ENCODE measurements around the gene MUC22. TPM values are rescaled to one million over a fixed set of nuclear protein-coding genes. Genes with fewer than 3 reads are reported as not detected.
"Not testable (repeated sequence)": the region's sequence is repeated elsewhere in the genome, so short reads cannot be mapped to it uniquely, and the experiment has no call there.

MUC22 gene
- total RNA-seq, 1 donor: not detected

GRCh38 chr6:31008165-31008564 is 2.1 kb upstream of the MUC22 start:
- Histone ChIP-seq H3K9me3 (ENCODE audit: low read depth, low read length) (no peaks in the 10 kb centered on the region), H3K27ac (ENCODE audit: low read depth, low read length) (no peak overlapping the region), H4K20me1 (ENCODE audit: insufficient read depth, low read length) (no peaks in the 10 kb centered on the region), H2AFZ (ENCODE audit: low read length) (peak overlapping the region; percentile 0), H3K27me3 (ENCODE audit: insufficient read depth, low read length) (no peaks in the 10 kb centered on the region), H3K4me3 (ENCODE audit: insufficient read depth, low read length) (no peak overlapping the region), H3K36me3 (ENCODE audit: insufficient read depth, low read length) (no peaks in the 10 kb centered on the region), H3K79me2 (ENCODE audit: insufficient read depth, low read length) (no peaks in the 10 kb centered on the region), H3K4me1 (ENCODE audit: insufficient read depth, low read length) (peaks cover 22% of the 10 kb centered on the region), H3K4me2 (ENCODE audit: insufficient read depth, low read length) (peak overlapping the region; percentile 46)
- no peak for DNase-seq (ENCODE audit: insufficient read length, low spot score, missing footprints)
- no peak for TF ChIP-seq CTCF (IDR thresholded peaks at IDR 0.05; ENCODE audit: extremely low read depth, low read depth, low read length)

GRCh38 chr6:31009731-31010130 is 543 bp upstream of the MUC22 start:
- Histone ChIP-seq H3K36me3 (ENCODE audit: insufficient read depth, low read length) (no peaks in the 10 kb centered on the region), H3K4me2 (ENCODE audit: insufficient read depth, low read length) (no peak overlapping the region), H3K27me3 (ENCODE audit: insufficient read depth, low read length) (no peaks in the 10 kb centered on the region), H3K79me2 (ENCODE audit: insufficient read depth, low read length) (no peaks in the 10 kb centered on the region), H3K9me3 (ENCODE audit: low read depth, low read length) (no peaks in the 10 kb centered on the region), H4K20me1 (ENCODE audit: insufficient read depth, low read length) (no peaks in the 10 kb centered on the region), H3K4me3 (ENCODE audit: insufficient read depth, low read length) (no peak overlapping the region), H2AFZ (ENCODE audit: low read length) (no peak overlapping the region), H3K4me1 (ENCODE audit: insufficient read depth, low read length) (peaks cover 22% of the 10 kb centered on the region), H3K27ac (ENCODE audit: low read depth, low read length) (no peak overlapping the region)
- no peak for DNase-seq (ENCODE audit: insufficient read length, low spot score, missing footprints)
- TF ChIP-seq CTCF (IDR thresholded peaks at IDR 0.05; ENCODE audit: extremely low read depth, low read depth, low read length): no peak

- Histone ChIP-seq H3K4me2 (ENCODE audit: insufficient read depth, low read length) (no peak overlapping the region), H3K27me3 (ENCODE audit: insufficient read depth, low read length) (peaks cover 3% of the 10 kb centered on the region), H3K4me1 (ENCODE audit: insufficient read depth, low read length) (peaks cover 22% of the 10 kb centered on the region), H2AFZ (ENCODE audit: low read length) (no peak overlapping the region), H3K27ac (ENCODE audit: low read depth, low read length) (no peak overlapping the region), H3K4me3 (ENCODE audit: insufficient read depth, low read length) (no peak overlapping the region), H4K20me1 (ENCODE audit: insufficient read depth, low read length) (no peaks in the 10 kb centered on the region), H3K36me3 (ENCODE audit: insufficient read depth, low read length) (no peaks in the 10 kb centered on the region), H3K79me2 (ENCODE audit: insufficient read depth, low read length) (no peaks in the 10 kb centered on the region), H3K9me3 (ENCODE audit: low read depth, low read length) (no peaks in the 10 kb centered on the region)
- no peak for TF ChIP-seq CTCF (IDR thresholded peaks at IDR 0.05; ENCODE audit: extremely low read depth, low read depth, low read length)
- DNase-seq (ENCODE audit: insufficient read length, low spot score, missing footprints): no peak
Measured at GRCh38 chr6:31011153-31011552, 879 bp downstream of the MUC22 start.

- Histone ChIP-seq H4K20me1 (ENCODE audit: insufficient read depth, low read length) (no peaks in the 10 kb centered on the region), H3K36me3 (ENCODE audit: insufficient read depth, low read length) (no peaks in the 10 kb centered on the region), H3K27me3 (ENCODE audit: insufficient read depth, low read length) (peaks cover 5% of the 10 kb centered on the region), H3K27ac (ENCODE audit: low read depth, low read length) (no peak overlapping the region), H3K79me2 (ENCODE audit: insufficient read depth, low read length) (no peaks in the 10 kb centered on the region), H3K9me3 (ENCODE audit: low read depth, low read length) (no peaks in the 10 kb centered on the region), H3K4me2 (ENCODE audit: insufficient read depth, low read length) (no peak overlapping the region), H2AFZ (ENCODE audit: low read length) (no peak overlapping the region), H3K4me1 (ENCODE audit: insufficient read depth, low read length) (no peaks in the 10 kb centered on the region), H3K4me3 (ENCODE audit: insufficient read depth, low read length) (no peak overlapping the region)
- no peak for TF ChIP-seq CTCF (IDR thresholded peaks at IDR 0.05; ENCODE audit: extremely low read depth, low read depth, low read length)
- DNase-seq (ENCODE audit: insufficient read length, low spot score, missing footprints): no peak
Measured at GRCh38 chr6:31016659-31017299, 6.5 kb downstream of the MUC22 start.

GRCh38 chr6:31017436-31017835 is 7.2 kb downstream of the MUC22 start:
- H3K9me3 ChIP-seq (ENCODE audit: low read depth, low read length); H2AFZ ChIP-seq (ENCODE audit: low read length); H3K79me2 ChIP-seq (ENCODE audit: insufficient read depth, low read length); H3K36me3 ChIP-seq (ENCODE audit: insufficient read depth, low read length); H3K4me2 ChIP-seq (ENCODE audit: insufficient read depth, low read length); H3K27ac ChIP-seq (ENCODE audit: low read depth, low read length); H3K4me3 ChIP-seq (ENCODE audit: insufficient read depth, low read length); DNase-seq (ENCODE audit: insufficient read length, low spot score, missing footprints); H4K20me1 ChIP-seq (ENCODE audit: insufficient read depth, low read length); H3K4me1 ChIP-seq (ENCODE audit: insufficient read depth, low read length); H3K27me3 ChIP-seq (ENCODE audit: insufficient read depth, low read length): not testable (repeated sequence)

Measured in osteoblast (primary cell).